Naive thymus-derived CD8-positive, alpha-beta T cell (primary cell): ENCODE measurements around the gene POU3F1. TPM values are rescaled to one million over a fixed set of nuclear protein-coding genes. Genes with fewer than 3 reads are reported as not detected.

Source experiments
- ATAC-seq, 2 donors: fragments of 150-1000 bp; cut with Tn5 transposase in 1 of 2; sonication (Bioruptor Pico), chemical (Tn5 transposase) in 1 of 2; 1 replicate in 1 of 2; 2 replicates in 1 of 2; pipeline ENCODE4 v1.10.0; 2021; ENCODE audit warnings: mild to moderate bottlenecking in 2 of 2, moderate library complexity in 2 of 2
- POLR2A ChIA-PET: fragments of 350-600 bp; sonication (Branson Sonifier 250); formaldehyde crosslinking; loops from one replicate; lab custom pipeline; 2021; ENCODE audit warnings: antibody characterized with exemption; lab: Charles Lee
- DNase-seq, 10 donors: peaks; one replicate each; pipeline versions ENCODE4 v3.0.0 to v3.0.0-alpha.2; 2020 to 2022
- H3K27ac Mint-ChIP-seq, 10 donors: one replicate each; pipeline ENCODE4 v1.8.0; 2020 to 2022; ENCODE audit warnings: mild to moderate bottlenecking in 10 of 10, mixed read lengths in 10 of 10, moderate library complexity in 4 of 10, inconsistent platforms in 1 of 10
- H3K27me3 Mint-ChIP-seq, 5 donors: one replicate each; pipeline ENCODE4 v1.8.0; 2021 to 2022; ENCODE audit warnings: mixed read lengths in 5 of 5
- H3K36me3 Mint-ChIP-seq, 3 donors: one replicate each; pipeline ENCODE4 v1.8.0; 2020 to 2022; ENCODE audit warnings: mixed read lengths in 3 of 3, mild to moderate bottlenecking in 2 of 3, inconsistent platforms in 1 of 3
- H3K4me1 Mint-ChIP-seq, 4 donors: one replicate each; pipeline ENCODE4 v1.8.0; 2021 to 2022; ENCODE audit warnings: mixed read lengths in 4 of 4
- H3K4me3 Mint-ChIP-seq, 10 donors: one replicate each; pipeline ENCODE4 v1.8.0; 2020 to 2022; ENCODE audit warnings: mild to moderate bottlenecking in 10 of 10, mixed read lengths in 10 of 10, moderate library complexity in 6 of 10, inconsistent platforms in 1 of 10
- H3K9me3 Mint-ChIP-seq, 9 donors: one replicate each; pipeline ENCODE4 v1.8.0; 2020 to 2022; ENCODE audit warnings: mixed read lengths in 9 of 9, mild to moderate bottlenecking in 3 of 9, inconsistent platforms in 1 of 9, moderate library complexity in 1 of 9
- polyA plus RNA-seq, 3 donors: library from polyadenylated mRNA; unstranded; fragments of 300-500 nt; fragmentation: Illumina TruSeq; gene quantifications; one replicate each; pipeline ENCODE4 v1.2.3, GENCODE V29; 2021
- total RNA-seq, 8 experiments: library from RNA in 2 of 8; stranded (reverse) in 2 of 8; gene quantifications; one replicate each; pipeline ENCODE4 v1.2.3 and lab custom pipeline; 2021 to 2026

POU3F1 gene
- total RNA-seq: under 1 TPM; 0.31 to 0.38 TPM
- polyA plus RNA-seq: under 1 TPM in 1 of 3 donors, not detected in 2; 0.08 TPM
- total RNA-seq (lab: John Stamatoyannopoulos, UW): 0.15 to 0.98 (median 0.49) reads per million in 6 experiments

- Mint-ChIP-seq H3K4me1 (peaks cover 8 to 18% (median 10%) of the 10 kb centered on the region in 4 donors), H3K27ac (peak within 1 kb of the TSS in 2 of 10 donors; percentile 22 to 59), H3K4me3 (peak within 1 kb of the TSS; percentile 46 to 87 (median 77)), H3K27me3 (peaks cover 16 to 40% (median 30%) of the 10 kb centered on the region in 5 donors), H3K36me3 (peaks cover 0 to 3% (median 0%) of the 10 kb centered on the region in 3 donors), H3K9me3 (no peaks in the 10 kb centered on the region)
- DNase-seq (peak in 1 of 10 donors; percentile 13), ATAC-seq (peak; percentile 23 to 26)
- POLR2A ChIA-PET: no interaction called here
These were observed at the start of gene POU3F1 for GRCh38 chr1:38046333-38046883. POU3F1 (minus strand) TSS chr1:38046793; CDS start chr1:38046743, 50 bp downstream.

GRCh38 chr1:38095454-38095931 lies 48.9 kb upstream of the POU3F1 start:
- H3K36me3 Mint-ChIP-seq: no peaks in the 10 kb centered on the region

GRCh38 chr1:38094711-38095290 lies 48.2 kb upstream of the POU3F1 start:
- Mint-ChIP-seq H3K27me3 (peaks cover 17 to 49% (median 35%) of the 10 kb centered on the region in 5 donors), H3K4me3 (no peak overlapping the region), H3K9me3 (no peaks in the 10 kb centered on the region), H3K36me3 (no peaks in the 10 kb centered on the region), H3K4me1 (peaks cover 0 to 1% (median under 1%) of the 10 kb centered on the region in 4 donors), H3K27ac (no peak overlapping the region)
- POLR2A ChIA-PET: no interaction called here
- DNase-seq (no peak), ATAC-seq (no peak)

More at GRCh38 chr1:38095454-38095931, 48.9 kb upstream of the POU3F1 start:
- ATAC-seq: no peak
- Mint-ChIP-seq H3K27ac (peak overlapping the region in 1 of 10 donors; percentile 20), H3K27me3 (peaks cover 14 to 42% (median 30%) of the 10 kb centered on the region in 5 donors), H3K4me3 (no peak overlapping the region), H3K4me1 (peaks cover 0 to 1% (median 0%) of the 10 kb centered on the region in 4 donors), H3K9me3 (no peaks in the 10 kb centered on the region)
- POLR2A ChIA-PET: no interaction called here
- DNase-seq: no peak

- no peak overlapping the region for H3K4me3 Mint-ChIP-seq
- H3K27me3 Mint-ChIP-seq: peaks cover 21 to 57% (median 40%) of the 10 kb centered on the region in 5 donors
- ATAC-seq (no peak), DNase-seq (no peak)
- no peaks in the 10 kb centered on the region for H3K9me3 Mint-ChIP-seq
- no peaks in the 10 kb centered on the region for H3K36me3 Mint-ChIP-seq
- H3K4me1 Mint-ChIP-seq: peaks cover 0 to 4% (median under 1%) of the 10 kb centered on the region in 4 donors
- peak overlapping the region in 1 of 10 donors; percentile 29 for H3K27ac Mint-ChIP-seq
- POLR2A ChIA-PET: no interaction called here
These were observed 47.3 kb upstream of the POU3F1 start for GRCh38 chr1:38093569-38094520.

- peaks cover 0 to 4% (median under 1%) of the 10 kb centered on the region in 4 donors for H3K4me1 Mint-ChIP-seq
- peak overlapping the region in 1 of 10 donors; percentile 54 for H3K27ac Mint-ChIP-seq
- peaks cover 21 to 57% (median 44%) of the 10 kb centered on the region in 5 donors for H3K27me3 Mint-ChIP-seq
- H3K36me3 Mint-ChIP-seq: no peaks in the 10 kb centered on the region
- H3K4me3 Mint-ChIP-seq: no peak overlapping the region
- no peaks in the 10 kb centered on the region for H3K9me3 Mint-ChIP-seq
- DNase-seq (no peak), ATAC-seq (no peak)
- POLR2A ChIA-PET: no interaction called here
These were observed 45.7 kb upstream of the POU3F1 start for GRCh38 chr1:38092256-38092655.

GRCh38 chr1:38090796-38091195 lies 44.2 kb upstream of the POU3F1 start:
- ATAC-seq (no peak), DNase-seq (no peak)
- no peaks in the 10 kb centered on the region for H3K36me3 Mint-ChIP-seq
- no peak overlapping the region for H3K4me3 Mint-ChIP-seq
- H3K4me1 Mint-ChIP-seq: peaks cover 0 to 4% (median under 1%) of the 10 kb centered on the region in 4 donors
- H3K27me3 Mint-ChIP-seq: peaks cover 20 to 59% (median 40%) of the 10 kb centered on the region in 5 donors
- POLR2A ChIA-PET: no interaction called here
- no peaks in the 10 kb centered on the region for H3K9me3 Mint-ChIP-seq
- no peak overlapping the region for H3K27ac Mint-ChIP-seq

- Mint-ChIP-seq H3K36me3 (no peaks in the 10 kb centered on the region), H3K4me1 (peaks cover 0 to 4% (median under 1%) of the 10 kb centered on the region in 4 donors), H3K27ac (peak overlapping the region in 1 of 10 donors; percentile 10), H3K4me3 (no peak overlapping the region), H3K9me3 (no peaks in the 10 kb centered on the region), H3K27me3 (peaks cover 20 to 59% (median 40%) of the 10 kb centered on the region in 5 donors)
- DNase-seq (no peak), ATAC-seq (no peak)
- POLR2A ChIA-PET: no interaction called here
These were observed 43.2 kb upstream of the POU3F1 start for GRCh38 chr1:38089712-38090360.

GRCh38 chr1:38088791-38089190 lies 42.2 kb upstream of the POU3F1 start:
- Mint-ChIP-seq H3K27me3 (peaks cover 20 to 56% (median 36%) of the 10 kb centered on the region in 5 donors), H3K27ac (no peak overlapping the region), H3K4me3 (no peak overlapping the region), H3K4me1 (peaks cover 0 to 4% (median 0%) of the 10 kb centered on the region in 4 donors), H3K9me3 (no peaks in the 10 kb centered on the region), H3K36me3 (no peaks in the 10 kb centered on the region)
- no peak for ATAC-seq
- POLR2A ChIA-PET: no interaction called here
- no peak for DNase-seq

- Mint-ChIP-seq H3K27me3 (peaks cover 20 to 52% (median 34%) of the 10 kb centered on the region in 5 donors), H3K36me3 (no peaks in the 10 kb centered on the region), H3K4me3 (no peak overlapping the region), H3K4me1 (peaks cover 0 to 4% (median 0%) of the 10 kb centered on the region in 4 donors), H3K27ac (no peak overlapping the region), H3K9me3 (no peaks in the 10 kb centered on the region)
- DNase-seq (no peak), ATAC-seq (no peak)
- POLR2A ChIA-PET: no interaction called here
These were observed 41.8 kb upstream of the POU3F1 start for GRCh38 chr1:38088366-38088765.

GRCh38 chr1:38087676-38088075 lies 41.1 kb upstream of the POU3F1 start:
- DNase-seq (no peak), ATAC-seq (no peak)
- POLR2A ChIA-PET: no interaction called here

GRCh38 chr1:38085666-38086330 lies 39.2 kb upstream of the POU3F1 start:
- Mint-ChIP-seq H3K9me3 (no peaks in the 10 kb centered on the region), H3K4me3 (peak overlapping the region in 1 of 10 donors; percentile 20), H3K27me3 (peaks cover 15 to 42% (median 18%) of the 10 kb centered on the region in 5 donors), H3K36me3 (no peaks in the 10 kb centered on the region), H3K4me1 (peaks cover 0 to 4% (median 0%) of the 10 kb centered on the region in 4 donors), H3K27ac (no peak overlapping the region)
- POLR2A ChIA-PET: interaction anchor here (0.6 kb wide), 1 partner anchor 68 kb away, joined by 7 read pairs; no protein-coding TSS in a partner anchor
- DNase-seq (no peak), ATAC-seq (no peak)

More at GRCh38 chr1:38087676-38088075, 41.1 kb upstream of the POU3F1 start:
- Mint-ChIP-seq H3K4me1 (peaks cover 0 to 4% (median 0%) of the 10 kb centered on the region in 4 donors), H3K27me3 (peaks cover 16 to 49% (median 29%) of the 10 kb centered on the region in 5 donors), H3K36me3 (no peaks in the 10 kb centered on the region), H3K4me3 (no peak overlapping the region), H3K9me3 (no peaks in the 10 kb centered on the region), H3K27ac (no peak overlapping the region)
